Mesenchymal stem cell (in vitro differentiated cells and primary cell): ENCODE data around the gene PRPS1.
"Not testable (repeated sequence)": the region's sequence is repeated elsewhere in the genome, so short reads cannot be mapped to it uniquely, and the experiment has no call there.

ENCODE experiments used
- DNase-seq: peaks from one replicate; pipeline ENCODE4 v3.0.0-alpha.2; 2013
- H2AFZ ChIP-seq: one replicate; pipeline ENCODE4 v1.6.1; 2013; ENCODE audit warnings: low read depth, mild to moderate bottlenecking, control low read depth, inconsistent platforms, low read length, moderate library complexity
- H2AK5ac ChIP-seq: 2 replicates; pipeline ENCODE4 v1.6.1; 2013; ENCODE audit warnings: low read length, moderate library complexity, mild to moderate bottlenecking, inconsistent platforms; ENCODE audit not compliant: severe bottlenecking
- H2BK120ac ChIP-seq: one replicate; pipeline ENCODE4 v1.6.1; 2013; ENCODE audit warnings: low read depth, mild to moderate bottlenecking, inconsistent platforms, low read length, moderate library complexity
- H2BK12ac ChIP-seq, 2 experiments: one replicate each; pipeline ENCODE4 v1.6.1; 2013; ENCODE audit warnings: inconsistent platforms in 2 of 2, low read length in 2 of 2, mild to moderate bottlenecking in 2 of 2, moderate library complexity in 2 of 2, control low read depth in 1 of 2
- H2BK15ac ChIP-seq: one replicate; pipeline ENCODE4 v1.6.1; 2013; ENCODE audit warnings: mild to moderate bottlenecking, low read depth, inconsistent platforms; ENCODE audit not compliant: poor library complexity, severe bottlenecking
- H2BK5ac ChIP-seq: 2 replicates; pipeline ENCODE4 v1.6.1; 2013; ENCODE audit warnings: low read depth, mild to moderate bottlenecking, low read length, control low read depth, inconsistent platforms; ENCODE audit not compliant: poor library complexity, severe bottlenecking
- H3K14ac ChIP-seq, 2 experiments: one replicate each; pipeline ENCODE4 v1.6.1; 2013; ENCODE audit warnings: inconsistent platforms in 2 of 2, low read length in 2 of 2, control low read depth in 1 of 2, mild to moderate bottlenecking in 1 of 2, moderate library complexity in 1 of 2
- H3K18ac ChIP-seq, 2 experiments: one replicate each; pipeline ENCODE4 v1.6.1; 2013; ENCODE audit warnings: inconsistent platforms in 2 of 2, low read length in 2 of 2, control low read depth in 1 of 2, low read depth in 1 of 2, mild to moderate bottlenecking in 1 of 2
- H3K23ac ChIP-seq, 2 experiments: one replicate each; pipeline ENCODE4 v1.6.1; 2013; ENCODE audit warnings: inconsistent platforms in 2 of 2, low read length in 2 of 2, mild to moderate bottlenecking in 2 of 2, moderate library complexity in 2 of 2, control low read depth in 1 of 2
- H3K27ac ChIP-seq: 2 replicates; pipeline ENCODE4 v1.5.1; 2013; ENCODE audit warnings: mild to moderate bottlenecking, moderate library complexity, low read length, control low read depth, inconsistent platforms; ENCODE audit not compliant: poor library complexity, severe bottlenecking
- H3K27me3 ChIP-seq, 2 experiments: 2 replicates each; pipeline versions ENCODE4 v1.6.1 to v1.7.0; 2013; ENCODE audit warnings: low read length in 2 of 2, mild to moderate bottlenecking in 2 of 2, moderate library complexity in 2 of 2, control low read depth in 1 of 2, inconsistent platforms in 1 of 2; ENCODE audit not compliant: control insufficient read depth in 1 of 2, insufficient read depth in 1 of 2
- H3K36me3 ChIP-seq, 2 experiments: 2 replicates each; pipeline versions ENCODE4 v1.6.1 to v1.7.0; 2013; ENCODE audit warnings: low read length in 2 of 2, control low read depth in 1 of 2, inconsistent platforms in 1 of 2, low read depth in 1 of 2, mild to moderate bottlenecking in 1 of 2; ENCODE audit not compliant: insufficient read depth in 2 of 2, control insufficient read depth in 1 of 2
- H3K4ac ChIP-seq, 2 experiments: one replicate each; pipeline ENCODE4 v1.6.1; 2013; ENCODE audit warnings: inconsistent platforms in 2 of 2, low read length in 2 of 2, mild to moderate bottlenecking in 2 of 2, moderate library complexity in 2 of 2, control low read depth in 1 of 2, low read depth in 1 of 2
- H3K4me1 ChIP-seq: 2 replicates; pipeline ENCODE4 v1.6.1; 2013; ENCODE audit warnings: low read depth, low read length, control low read depth; ENCODE audit not compliant: control insufficient read depth, insufficient read depth
- H3K4me2 ChIP-seq: 2 replicates; pipeline ENCODE4 v1.6.1; 2013; ENCODE audit warnings: low read length, mild to moderate bottlenecking, inconsistent platforms; ENCODE audit not compliant: poor library complexity, severe bottlenecking
- H3K4me3 ChIP-seq, 2 experiments: 2 replicates each; pipeline versions ENCODE4 v1.5.1 to v1.7.0; 2013; ENCODE audit warnings: low read length in 2 of 2, mild to moderate bottlenecking in 2 of 2, control low read depth in 1 of 2, low read depth in 1 of 2; ENCODE audit not compliant: insufficient read depth in 1 of 2
- H3K79me1 ChIP-seq: replicated peaks from 2 replicates; pipeline ENCODE4 v1.6.1; 2013; ENCODE audit warnings: mild to moderate bottlenecking, control low read depth, low read length, inconsistent platforms; ENCODE audit not compliant: poor library complexity, severe bottlenecking
- H3K9ac ChIP-seq: 2 replicates; pipeline ENCODE4 v1.7.0; 2013; ENCODE audit warnings: mild to moderate bottlenecking, low read length, moderate library complexity
- H3K9me3 ChIP-seq: 2 replicates; pipeline ENCODE4 v1.7.0; 2013; ENCODE audit warnings: mild to moderate bottlenecking, low read length; ENCODE audit not compliant: control insufficient read depth
- H4K8ac ChIP-seq: one replicate; pipeline ENCODE4 v1.6.1; 2013; ENCODE audit warnings: inconsistent platforms, mild to moderate bottlenecking, low read length, moderate library complexity
- H4K91ac ChIP-seq: one replicate; pipeline ENCODE4 v1.6.1; 2013; ENCODE audit warnings: mild to moderate bottlenecking, low read length, inconsistent platforms
- WGBS: methylation state at CpG from one replicate; pipeline ENCODE4 v1.1.7; 2013; ENCODE audit warnings: mixed read lengths; 5-methylcytosine and 5-hydroxymethylcytosine counted together

Gene PRPS1

GRCh38 chrX:107668710-107669109, 40.4 kb downstream of the PRPS1 start:
- H3K27ac ChIP-seq, H2BK120ac ChIP-seq, H3K14ac ChIP-seq, H4K8ac ChIP-seq, H2AFZ ChIP-seq, H3K4ac ChIP-seq, H3K23ac ChIP-seq, H2BK12ac ChIP-seq, H3K4me2 ChIP-seq, H2AK5ac ChIP-seq, H3K4me1 ChIP-seq, DNase-seq, H2BK5ac ChIP-seq, H4K91ac ChIP-seq, H3K18ac ChIP-seq, H2BK15ac ChIP-seq, H3K4me3 ChIP-seq, H3K9me3 ChIP-seq, H3K9ac ChIP-seq, H3K36me3 ChIP-seq, H3K79me1 ChIP-seq: not testable (repeated sequence)
- H3K27me3 ChIP-seq, result peaks cover 0 to 20% of the 10 kb centered on the region in 2 experiments
- WGBS, result no CpG with 5 or more reads among the region's 5 CpGs

- no peak overlapping the region for H4K8ac ChIP-seq
- H3K14ac ChIP-seq, result no peak overlapping the region
- H3K4me2 ChIP-seq, result no peak overlapping the region
- no peak overlapping the region for H3K18ac ChIP-seq
- H3K27ac ChIP-seq, result no peak overlapping the region
- H3K9ac ChIP-seq, result no peak overlapping the region
- no peak overlapping the region for H2BK120ac ChIP-seq
- H3K9me3 ChIP-seq, result no peaks in the 10 kb centered on the region
- H2BK15ac ChIP-seq, result no peak overlapping the region
- no peak overlapping the region for H2BK12ac ChIP-seq
- no peak overlapping the region for H2AK5ac ChIP-seq
- H3K4me3 ChIP-seq, result no peak overlapping the region
- no peak overlapping the region for H2AFZ ChIP-seq
- H3K79me1 ChIP-seq, result no peaks in the 10 kb centered on the region
- no peak overlapping the region for H3K23ac ChIP-seq
- no peak overlapping the region for H4K91ac ChIP-seq
- no peak overlapping the region for H2BK5ac ChIP-seq
- no peak for DNase-seq
- 40% methylated on average over 2 of the region's 4 CpGs for WGBS
- peaks cover 10% of the 10 kb centered on the region for H3K4me1 ChIP-seq
- H3K36me3 ChIP-seq, result no peaks in the 10 kb centered on the region
- H3K4ac ChIP-seq, result no peak overlapping the region
- peaks cover 0 to 18% of the 10 kb centered on the region in 2 experiments for H3K27me3 ChIP-seq
Observed at GRCh38 chrX:107669261-107669660, 41.0 kb downstream of the PRPS1 start.

- no peak overlapping the region for H4K8ac ChIP-seq
- peaks cover 14% of the 10 kb centered on the region for H3K4me1 ChIP-seq
- 92% methylated on average over 2 of the region's 5 CpGs for WGBS
- no peak overlapping the region for H2BK120ac ChIP-seq
- no peaks in the 10 kb centered on the region for H3K9me3 ChIP-seq
- H3K4me2 ChIP-seq, result no peak overlapping the region
- no peak overlapping the region for H2BK15ac ChIP-seq
- no peaks in the 10 kb centered on the region for H3K36me3 ChIP-seq
- no peaks in the 10 kb centered on the region for H3K79me1 ChIP-seq
- no peak overlapping the region for H2BK12ac ChIP-seq
- no peak overlapping the region for H3K4ac ChIP-seq
- H4K91ac ChIP-seq, result no peak overlapping the region
- no peak overlapping the region for H3K14ac ChIP-seq
- H3K9ac ChIP-seq, result no peak overlapping the region
- no peak overlapping the region for H3K23ac ChIP-seq
- no peak overlapping the region for H2AFZ ChIP-seq
- no peak overlapping the region for H2BK5ac ChIP-seq
- no peak overlapping the region for H3K18ac ChIP-seq
- no peak overlapping the region for H3K4me3 ChIP-seq
- H3K27me3 ChIP-seq, result peaks cover 0 to 18% of the 10 kb centered on the region in 2 experiments
- H3K27ac ChIP-seq, result no peak overlapping the region
- H2AK5ac ChIP-seq, result no peak overlapping the region
- DNase-seq, result no peak
Observed at GRCh38 chrX:107669885-107670628, 41.7 kb downstream of the PRPS1 start.

DNA sequence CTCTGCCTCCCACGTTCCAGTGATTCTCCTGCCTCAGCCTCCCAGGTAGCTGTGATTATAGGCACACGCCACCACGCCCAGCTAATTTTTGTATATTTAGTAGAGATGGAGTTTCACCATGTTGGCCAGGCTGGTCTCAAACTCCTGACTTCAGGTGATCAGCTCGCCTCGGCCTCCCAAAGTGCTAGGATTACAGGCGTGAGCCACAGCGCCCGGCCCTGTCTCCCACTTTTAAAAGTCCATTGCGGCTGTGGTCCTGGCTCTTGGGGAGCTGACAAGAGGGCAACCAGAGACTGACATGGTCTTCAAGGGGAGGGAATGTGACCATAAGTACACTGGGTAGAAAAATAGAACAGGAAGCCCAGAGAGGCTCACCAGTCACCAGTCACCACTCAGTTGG, 42.9 kb downstream of the PRPS1 start:
- WGBS, result 93% methylated on average over 9 of the region's 9 CpGs
- not testable (repeated sequence) for H3K14ac ChIP-seq, H2BK12ac ChIP-seq, H4K91ac ChIP-seq, H3K4ac ChIP-seq, H2BK5ac ChIP-seq, H3K9ac ChIP-seq, H4K8ac ChIP-seq, H2AK5ac ChIP-seq, H2BK120ac ChIP-seq, H3K9me3 ChIP-seq, H3K27ac ChIP-seq, H3K79me1 ChIP-seq, H3K4me2 ChIP-seq, H3K4me3 ChIP-seq, DNase-seq, H3K36me3 ChIP-seq, H2BK15ac ChIP-seq, H3K18ac ChIP-seq, H3K23ac ChIP-seq, H2AFZ ChIP-seq
- Histone ChIP-seq H3K27me3 (peaks cover 0 to 24% of the 10 kb centered on the region in 2 experiments), H3K4me1 (peaks cover 14% of the 10 kb centered on the region)
